HCT116 (cell line): ENCODE measurements around the gene ACP6. TPM values are rescaled to one million over a fixed set of nuclear protein-coding genes. Genes with fewer than 3 reads are reported as not detected.

Experiments used
- ATAC-seq: fragments of 200-7000 bp; cut with Tn5 transposase; 2 replicates; pipeline ENCODE4 v1.9.1; 2020; ENCODE audit warnings: mild to moderate bottlenecking, moderate library complexity
- BruUV-seq: library from RNA; stranded (reverse); fragments of 400-500 nt; replicated peaks from 2 replicates; lab custom pipeline; 2021; lab: Mats Ljungman, UMichigan
- CTCF ChIA-PET: fragments of 300-600 bp; sonication (Branson Sonifier 250); formaldehyde crosslinking; loops from one replicate; lab custom pipeline; 2021; ENCODE audit warnings: antibody characterized with exemption; lab: Charles Lee
- POLR2A ChIA-PET: fragments of 300-600, 350-600 bp; sonication (Branson Sonifier 250); formaldehyde crosslinking; loops from one replicate; lab custom pipeline; 2021; ENCODE audit warnings: antibody characterized with exemption; lab: Charles Lee
- RAD21 ChIA-PET, 2 experiments: fragments of 300-600 bp; sonication (Branson Sonifier 250); formaldehyde crosslinking; loops; one replicate each; lab custom pipeline; 2023; ENCODE audit warnings: low total read pairs in 2 of 2; ENCODE audit not compliant: uncharacterized antibody in 2 of 2, unreplicated experiment in 2 of 2, low non-redundant PET in 1 of 2; lab: Charles Lee
- DNase-seq: peaks from one replicate; pipeline ENCODE4 v3.0.0-alpha.2; 2010; ENCODE audit warnings: low read depth, low spot score
- H2AFZ ChIP-seq: fragments of 200-600 bp; shearing (Covaris generic), sonication (generic); 2 replicates; pipeline ENCODE4 v1.6.1; 2017; ENCODE audit warnings: low read depth, mixed run types, mixed read lengths, antibody characterized with exemption, low read length; ENCODE audit not compliant: poor library complexity, severe bottlenecking
- H3K27ac ChIP-seq: 2 replicates; pipeline ENCODE4 v1.5.1; 2012; ENCODE audit warnings: low read depth, low read length
- H3K27me3 ChIP-seq: fragments of 200-600 bp; sonication (generic); 2 replicates; pipeline ENCODE4 v1.6.1; 2016; ENCODE audit warnings: mixed run types, low read length, mixed read lengths; ENCODE audit not compliant: insufficient read depth
- H3K36me3 ChIP-seq, 2 experiments: fragments of 200-500 bp in 1 of 2; fragments of 200-600 bp in 1 of 2; sonication (Bioruptor generic) in 1 of 2; sonication (generic) in 1 of 2; 2 replicates each; pipeline versions ENCODE4 v1.5.1 to v1.6.1; 2014 to 2016; ENCODE audit warnings: low read length in 2 of 2, inconsistent platforms in 1 of 2, mixed read lengths in 1 of 2, mixed run types in 1 of 2; ENCODE audit not compliant: insufficient read depth in 2 of 2, control insufficient read depth in 1 of 2
- H3K4me1 ChIP-seq, 2 experiments: fragments of 200-600 bp in 1 of 2; sonication (generic) in 1 of 2; 2 replicates each; pipeline versions ENCODE4 v1.5.1 to v1.6.1; 2012 to 2017; ENCODE audit warnings: low read length in 2 of 2, inconsistent platforms in 1 of 2, mild to moderate bottlenecking in 1 of 2, mixed read lengths in 1 of 2, mixed run types in 1 of 2, moderate library complexity in 1 of 2; ENCODE audit not compliant: insufficient read depth in 2 of 2, control insufficient read depth in 1 of 2
- H3K4me2 ChIP-seq: fragments of 200-600 bp; sonication (generic); 2 replicates; pipeline ENCODE4 v1.6.1; 2017; ENCODE audit warnings: mixed run types, low read length, mixed read lengths
- H3K4me3 ChIP-seq, 2 experiments: fragments of 200-600 bp in 1 of 2; sonication (generic) in 1 of 2; replicated peaks in 1 of 2; 2 replicates each; pipeline ENCODE4 v1.5.1; 2011 to 2016; ENCODE audit warnings: low read length in 2 of 2, control low read depth in 1 of 2, low read depth in 1 of 2, mild to moderate bottlenecking in 1 of 2, mixed read lengths in 1 of 2, mixed run types in 1 of 2
- H3K79me2 ChIP-seq: fragments of 200-600 bp; sonication (generic); 2 replicates; pipeline ENCODE4 v1.6.1; 2017; ENCODE audit warnings: mild to moderate bottlenecking, mixed run types, low read length, moderate library complexity, mixed read lengths; ENCODE audit not compliant: insufficient read depth
- H3K9ac ChIP-seq: fragments of 200-600 bp; sonication (generic); 2 replicates; pipeline ENCODE4 v1.6.1; 2016; ENCODE audit warnings: low read length, mixed read lengths
- H3K9me2 ChIP-seq: fragments of 200-600 bp; sonication (generic), shearing (Covaris generic); 2 replicates; pipeline ENCODE4 v1.6.1; 2017; ENCODE audit warnings: mixed run types, mild to moderate bottlenecking, moderate library complexity; ENCODE audit not compliant: insufficient read depth
- H3K9me3 ChIP-seq, 2 experiments: fragments of 200-500 bp in 1 of 2; fragments of 200-600 bp in 1 of 2; sonication (Bioruptor generic) in 1 of 2; sonication (generic) in 1 of 2; 2 replicates each; pipeline ENCODE4 v1.6.1; 2014 to 2017; ENCODE audit warnings: low read length in 2 of 2, mixed read lengths in 2 of 2, inconsistent platforms in 1 of 2, low read depth in 1 of 2, mild to moderate bottlenecking in 1 of 2, mixed run types in 1 of 2, moderate library complexity in 1 of 2; ENCODE audit not compliant: control insufficient read depth in 1 of 2, insufficient read depth in 1 of 2
- H4K20me1 ChIP-seq: fragments of 200-600 bp; sonication (generic), shearing (Covaris generic); 2 replicates; pipeline ENCODE4 v1.6.1; 2017; ENCODE audit warnings: mixed run types, mild to moderate bottlenecking, moderate library complexity; ENCODE audit not compliant: insufficient read depth
- ATF3 ChIP-seq: IDR thresholded peaks from 2 replicates; pipeline ENCODE4 v1.6.1; 2012
- CTCF ChIP-seq, 3 experiments: fragments of 200-600 bp in 1 of 3; sonication (generic) in 1 of 3; IDR thresholded peaks in 2 of 3; conservative IDR thresholded peaks in 1 of 3; 2 replicates each; pipeline ENCODE4 v1.5.1; 2012 to 2017; ENCODE audit warnings: low read depth in 2 of 3, low read length in 2 of 3, antibody characterized with exemption in 1 of 3, borderline replicate concordance in 1 of 3, control low read depth in 1 of 3, mild to moderate bottlenecking in 1 of 3, mixed read lengths in 1 of 3, mixed run types in 1 of 3, moderate library complexity in 1 of 3; ENCODE audit not compliant: insufficient read depth in 1 of 3
- EGR1 ChIP-seq: IDR thresholded peaks from 2 replicates; pipeline ENCODE4 v1.6.1; 2012; ENCODE audit warnings: low read depth
- EZH2 ChIP-seq: fragments of 200-600 bp; sonication (generic); IDR thresholded peaks from 2 replicates; pipeline ENCODE4 v1.6.1; 2017; ENCODE audit warnings: antibody characterized with exemption, mixed run types
- EZH2phosphoT487 ChIP-seq: fragments of 200-600 bp; IDR thresholded peaks from 2 replicates; pipeline ENCODE4 v1.6.1; 2018; ENCODE audit warnings: antibody characterized with exemption, borderline replicate concordance
- FOSL1 ChIP-seq: IDR thresholded peaks from 2 replicates; pipeline ENCODE4 v1.6.1; 2012; ENCODE audit warnings: low read depth
- JUND ChIP-seq: IDR thresholded peaks from 2 replicates; pipeline ENCODE4 v1.6.1; 2012
- POLR2A ChIP-seq: IDR thresholded peaks from 2 replicates; pipeline ENCODE4 v1.7.0; 2011; ENCODE audit warnings: borderline replicate concordance; ENCODE audit not compliant: insufficient read depth, insufficient read length; ENCODE audit errors: extremely low read depth
- POLR2AphosphoS5 ChIP-seq: IDR thresholded peaks from 2 replicates; pipeline ENCODE4 v1.6.1; 2011; ENCODE audit warnings: mild to moderate bottlenecking, low read depth, low read length, moderate library complexity
- SRF ChIP-seq: IDR thresholded peaks from 2 replicates; pipeline ENCODE4 v1.6.1; 2012; ENCODE audit warnings: low read depth
- TCF7L2 ChIP-seq: IDR thresholded peaks from 2 replicates; pipeline ENCODE4 v1.7.0; 2011; ENCODE audit warnings: borderline replicate concordance, inconsistent platforms; ENCODE audit not compliant: insufficient read depth, insufficient read length; ENCODE audit errors: extremely low read depth
- ZNF274 ChIP-seq: fragments of 200-500 bp; sonication (Bioruptor generic); IDR thresholded peaks from 2 replicates; pipeline ENCODE4 v1.6.1; 2014; ENCODE audit warnings: mild to moderate bottlenecking, low read depth, low read length, inconsistent platforms
- intact Hi-C: fragments of 100-400 bp; cut with micrococcal nuclease; formaldehyde crosslinking; loops from 2 replicates; pipeline ENCODE4 v1.10.0; 2022
- total RNA-seq: library from RNA; stranded (reverse); gene quantifications from one replicate; pipeline ENCODE4 v1.2.1, GENCODE V29; 2021; ENCODE audit not compliant: unreplicated experiment

Gene ACP6
- total RNA-seq, 1 experiment from 2014 or later, result 26.4 TPM

GRCh38 chr1:147712605-147713004 lies 42.3 kb upstream of the ACP6 start:
- intact Hi-C loops, result no loop called here
- CTCF ChIA-PET, result interaction anchor here (1.0 kb wide), 1 partner anchor 11 kb away, joined by 3 read pairs; no protein-coding TSS in a partner anchor

More at GRCh38 chr1:147712605-147713004, 42.3 kb upstream of the ACP6 start:
- Histone ChIP-seq H3K36me3 (no peaks in the 10 kb centered on the region), H3K79me2 (no peaks in the 10 kb centered on the region), H3K27me3 (no peaks in the 10 kb centered on the region), H3K4me1 (peaks cover 10 to 14% of the 10 kb centered on the region in 2 experiments), H3K9me2 (no peaks in the 10 kb centered on the region), H3K4me2 (no peak overlapping the region), H3K4me3 (no peak overlapping the region), H3K9me3 (no peaks in the 10 kb centered on the region), H3K27ac (no peak overlapping the region), H4K20me1 (no peaks in the 10 kb centered on the region), H3K9ac (no peak overlapping the region), H2AFZ (no peak overlapping the region)
- ATAC-seq, result no peak
- BruUV-seq, result no TSS peak
- POLR2A ChIA-PET, result no interaction called here
- no peak for DNase-seq
- RAD21 ChIA-PET, result no interaction called here
- TF ChIP-seq SRF (no peak), POLR2A (no peak), ZNF274 (no peak), CTCF (IDR thresholded peaks at IDR 0.05 in 2 of 3, conservative IDR thresholded peaks at IDR 0.05 in 1 of 3; ENCODE audit: borderline replicate concordance in 1 of 3, insufficient read depth in 1 of 3, low read depth in 2 of 3, low read length in 2 of 3) (no peak), EZH2 (no peak), FOSL1 (no peak), TCF7L2 (no peak), EGR1 (no peak), POLR2AphosphoS5 (no peak), ATF3 (no peak), JUND (no peak), EZH2phosphoT487 (no peak)
